Uterus (tissue), 4 donors: ENCODE measurements around the gene BAZ1B. TPM values are rescaled to one million over a fixed set of nuclear protein-coding genes. Genes with fewer than 3 reads are reported as not detected.

Experiments
- DNase-seq, 2 donors: peaks; one replicate each; pipeline ENCODE4 v3.0.0-alpha.2; 2019 to 2020
- H3K27ac ChIP-seq, 2 donors: fragments of 200-600 bp; sonication (generic); 1 replicate in 1 of 2; 2 replicates in 1 of 2; pipeline ENCODE4 v1.5.1; 2016 to 2018
- H3K27me3 ChIP-seq, 2 donors: fragments of 200-600 bp; sonication (generic); one replicate each; pipeline ENCODE4 v1.5.1; 2018 to 2019; ENCODE audit warnings: control low read depth in 1 of 2
- H3K36me3 ChIP-seq, 2 donors: fragments of 200-600 bp; sonication (generic); one replicate each; pipeline ENCODE4 v1.5.1; 2019; ENCODE audit warnings: control low read depth in 1 of 2
- H3K4me1 ChIP-seq, 2 donors: fragments of 200-600 bp; sonication (generic); one replicate each; pipeline ENCODE4 v1.5.1; 2018 to 2019; ENCODE audit warnings: control low read depth in 1 of 2
- H3K4me3 ChIP-seq, 2 donors: fragments of 200-600 bp; sonication (generic); 1 replicate in 1 of 2; 2 replicates in 1 of 2; pipeline ENCODE4 v1.5.1; 2018 to 2019; ENCODE audit warnings: mild to moderate bottlenecking in 1 of 2
- H3K9me3 ChIP-seq, 2 donors: fragments of 200-600 bp; sonication (generic); one replicate each; pipeline ENCODE4 v1.5.1; 2019; ENCODE audit warnings: control low read depth in 1 of 2
- CTCF ChIP-seq, 4 experiments: fragments of 200-600 bp in 2 of 4; fragments of 450-650 bp in 2 of 4; sonication (generic) in 2 of 4; IDR thresholded peaks; one replicate each; pipeline ENCODE4 v1.5.1; 2016 to 2019; ENCODE audit warnings: antibody characterized with exemption in 4 of 4, mild to moderate bottlenecking in 2 of 4, moderate library complexity in 1 of 4
- POLR2A ChIP-seq, 2 donors: fragments of 450-650 bp; IDR thresholded peaks; one replicate each; pipeline ENCODE4 v1.6.1; 2016; ENCODE audit warnings: antibody characterized with exemption in 2 of 2, mild to moderate bottlenecking in 1 of 2, moderate library complexity in 1 of 2
- intact Hi-C: fragments of 100-400 bp; cut with DNase I; formaldehyde crosslinking; loops from one replicate; pipeline ENCODE4 v1.15.1; 2023; ENCODE audit warnings: low total_unique reads
- total RNA-seq, 4 donors: library from RNA; depleted of rRNA in 3 of 4; stranded (reverse); fragments of >200 nt in 3 of 4; gene quantifications; one replicate each; pipeline versions ENCODE4 v1.1.0 to v1.2.4, GENCODE V29; 2014 to 2023
- donor health status: DM: yes; HTN: yes; CAD: no.

The BAZ1B gene
- total RNA-seq, 4 donors from 2014 or later, result 29.5 to 79.5 (median 59.8) TPM

- Histone ChIP-seq H3K27ac (no peak overlapping the region), H3K4me1 (no peaks in the 10 kb centered on the region), H3K9me3 (no peaks in the 10 kb centered on the region), H3K4me3 (no peak overlapping the region), H3K27me3 (no peaks in the 10 kb centered on the region), H3K36me3 (no peaks in the 10 kb centered on the region)
- no peak for DNase-seq
- intact Hi-C loops, result no loop called here
- no peak for TF ChIP-seq CTCF (IDR thresholded peaks at IDR 0.05)
- no peak for TF ChIP-seq POLR2A (IDR thresholded peaks at IDR 0.05)
These were observed 75.4 kb downstream of the BAZ1B start for GRCh38 chr7:73446682-73447081.

GRCh38 chr7:73443548-73444255 lies 78.4 kb downstream of the BAZ1B start:
- intact Hi-C loops, result no loop called here
- H3K4me1 ChIP-seq, result no peaks in the 10 kb centered on the region
- no peak overlapping the region for H3K27ac ChIP-seq
- no peaks in the 10 kb centered on the region for H3K27me3 ChIP-seq
- H3K4me3 ChIP-seq, result no peak overlapping the region
- no peaks in the 10 kb centered on the region for H3K9me3 ChIP-seq
- TF ChIP-seq CTCF (IDR thresholded peaks at IDR 0.05) (no peak), POLR2A (IDR thresholded peaks at IDR 0.05) (no peak)
- no peaks in the 10 kb centered on the region for H3K36me3 ChIP-seq
- no peak for DNase-seq

GRCh38 chr7:73442903-73443500 lies 79.1 kb downstream of the BAZ1B start:
- TF ChIP-seq POLR2A (IDR thresholded peaks at IDR 0.05) (no peak), CTCF (IDR thresholded peaks at IDR 0.05) (no peak)
- H3K4me3 ChIP-seq, result no peak overlapping the region
- no peaks in the 10 kb centered on the region for H3K9me3 ChIP-seq
- no peaks in the 10 kb centered on the region for H3K27me3 ChIP-seq
- H3K4me1 ChIP-seq, result no peaks in the 10 kb centered on the region
- DNase-seq, result no peak
- H3K36me3 ChIP-seq, result no peaks in the 10 kb centered on the region
- H3K27ac ChIP-seq, result no peak overlapping the region
- intact Hi-C loops, result no loop called here

- Histone ChIP-seq H3K27me3 (no peaks in the 10 kb centered on the region), H3K27ac (no peak overlapping the region), H3K9me3 (no peaks in the 10 kb centered on the region), H3K4me1 (no peaks in the 10 kb centered on the region), H3K36me3 (no peaks in the 10 kb centered on the region), H3K4me3 (no peak overlapping the region)
- no peak for DNase-seq
- no peak for TF ChIP-seq POLR2A (IDR thresholded peaks at IDR 0.05)
- no peak for TF ChIP-seq CTCF (IDR thresholded peaks at IDR 0.05)
- intact Hi-C loops, result no loop called here
These were observed 79.7 kb downstream of the BAZ1B start for GRCh38 chr7:73442222-73442902.

- no peak for DNase-seq
- Histone ChIP-seq H3K4me1 (no peaks in the 10 kb centered on the region), H3K9me3 (no peaks in the 10 kb centered on the region), H3K36me3 (no peaks in the 10 kb centered on the region), H3K27me3 (no peaks in the 10 kb centered on the region), H3K27ac (no peak overlapping the region), H3K4me3 (no peak overlapping the region)
- intact Hi-C loops, result no loop called here
- no peak for TF ChIP-seq POLR2A (IDR thresholded peaks at IDR 0.05)
- TF ChIP-seq CTCF (IDR thresholded peaks at IDR 0.05), result no peak
These were observed 82.7 kb downstream of the BAZ1B start for GRCh38 chr7:73439410-73439704.
